Mucosa of descending colon (tissue), 3 donors: ENCODE data around the gene CFAP97. TPM values are rescaled to one million over a fixed set of nuclear protein-coding genes. Genes with fewer than 3 reads are reported as not detected.

Source experiments
- ATAC-seq: fragments of 200-7000 bp; cut with Tn5 transposase; one replicate; pipeline ENCODE4 v1.9.1; 2020; ENCODE audit warnings: mild to moderate bottlenecking, moderate library complexity
- DNase-seq, 3 donors: peaks; one replicate each; pipeline ENCODE4 v3.0.0-alpha.2; 2020
- H3K36me3 ChIP-seq: fragments of 200-600 bp; one replicate; pipeline ENCODE4 v1.8.0; 2021; ENCODE audit warnings: low read depth, mild to moderate bottlenecking
- H3K4me1 ChIP-seq: fragments of 200-600 bp; one replicate; pipeline ENCODE4 v1.8.0; 2021; ENCODE audit warnings: low read depth, mild to moderate bottlenecking
- H3K4me3 ChIP-seq: fragments of 200-600 bp; one replicate; pipeline ENCODE4 v1.8.0; 2021; ENCODE audit warnings: mild to moderate bottlenecking
- H3K9me3 ChIP-seq: fragments of 200-600 bp; one replicate; pipeline ENCODE4 v1.8.0; 2021; ENCODE audit warnings: mild to moderate bottlenecking
- CTCF ChIP-seq: fragments of 200-600 bp; IDR thresholded peaks from one replicate; pipeline ENCODE4 v1.8.0; 2022; ENCODE audit warnings: antibody characterized with exemption, mild to moderate bottlenecking
- intact Hi-C, 2 donors: fragments of 100-400 bp; cut with DNase I in 1 of 2; cut with micrococcal nuclease in 1 of 2; formaldehyde crosslinking; loops; one replicate each; pipeline versions ENCODE4 v1.11.0 to v1.11.1; 2022; cut with DNase I, micrococcal nuclease
- total RNA-seq, 3 donors: library from RNA; stranded (reverse); fragmentation: NEBNext Ultra II Directional in 2 of 3; extraction: Animal tissue kit (Norgen Biotek cat#: 25700) in 2 of 3; gene quantifications; one replicate each; pipeline versions ENCODE4 v1.2.1 to v1.2.4, GENCODE V29; 2021 to 2023
- donor health status: DM: no; HTN: no; CAD: no; lungs with moderate emphysema.
- donor health status: DM: no; HTN: no; CAD: no.
- donor health status: DM: no; HTN: yes; CAD: no.

CFAP97 gene
- total RNA-seq, 3 donors from 2014 or later, result 12.4 to 44.3 (median 16.6) TPM

GRCh38 chr4:185142912-185143600 is 60.7 kb downstream of the CFAP97 start, which contains the start of gene SLC25A4:
SLC25A4 (plus strand) TSS chr4:185143266; CDS start chr4:185143373, 107 bp downstream.
- Histone ChIP-seq H3K4me3 (peak within 1 kb of the TSS; percentile 39), H3K9me3 (no peaks in the 10 kb centered on the region), H3K36me3 (no peaks in the 10 kb centered on the region), H3K4me1 (peaks cover 6% of the 10 kb centered on the region)
- ATAC-seq, result peak; percentile 98
- intact Hi-C loops, result no loop called here
- DNase-seq, result peak; percentile 88 to 94 (median 90)
- peak; percentile 20 for TF ChIP-seq CTCF

GRCh38 chr4:185142564-185142911 is 61.3 kb downstream of the CFAP97 start:
- DNase-seq (no peak), ATAC-seq (peak; percentile 61)
- H3K9me3 ChIP-seq, result no peaks in the 10 kb centered on the region
- TF ChIP-seq CTCF, result no peak
- intact Hi-C loops, result no loop called here
- peak overlapping the region; percentile 39 for H3K4me3 ChIP-seq
- H3K36me3 ChIP-seq, result no peaks in the 10 kb centered on the region
- peaks cover 6% of the 10 kb centered on the region for H3K4me1 ChIP-seq

GRCh38 chr4:185141777-185142176 is 62.0 kb downstream of the CFAP97 start:
- TF ChIP-seq CTCF, result no peak
- Histone ChIP-seq H3K36me3 (no peaks in the 10 kb centered on the region), H3K9me3 (no peaks in the 10 kb centered on the region), H3K4me3 (no peak overlapping the region), H3K4me1 (peaks cover 6% of the 10 kb centered on the region)
- intact Hi-C loops, result no loop called here
- no peak for ATAC-seq
- no peak for DNase-seq

GRCh38 chr4:185139736-185140135 is 64.1 kb downstream of the CFAP97 start:
- no peak for TF ChIP-seq CTCF
- intact Hi-C loops, result loop anchor here in 1 of 2 donors (10.0 kb wide), 1 partner anchor 95 kb away; no protein-coding TSS in a partner anchor
- ATAC-seq (no peak), DNase-seq (no peak)
- H3K36me3 ChIP-seq, result no peaks in the 10 kb centered on the region
- H3K4me1 ChIP-seq, result peaks cover 6% of the 10 kb centered on the region
- no peak overlapping the region for H3K4me3 ChIP-seq
- H3K9me3 ChIP-seq, result no peaks in the 10 kb centered on the region

- no peak overlapping the region for H3K4me3 ChIP-seq
- H3K4me1 ChIP-seq, result no peaks in the 10 kb centered on the region
- intact Hi-C loops, result loop anchor here in 1 of 2 donors (10.0 kb wide), 1 partner anchor 93 kb away; no protein-coding TSS in a partner anchor
- TF ChIP-seq CTCF, result no peak
- ATAC-seq (no peak), DNase-seq (no peak)
- no peaks in the 10 kb centered on the region for H3K36me3 ChIP-seq
- H3K9me3 ChIP-seq, result no peaks in the 10 kb centered on the region
Observed at GRCh38 chr4:185138161-185138560, 65.6 kb downstream of the CFAP97 start.
